Gastroesophageal sphincter (tissue), 4 donors: ENCODE results near the gene GC. TPM values are rescaled to one million over a fixed set of nuclear protein-coding genes. Genes with fewer than 3 reads are reported as not detected.

Experiments
- ATAC-seq: fragments of 150-250 bp; one replicate; pipeline ENCODE4 v1.9.1; 2016; ENCODE audit warnings: mild to moderate bottlenecking, moderate library complexity
- H3K27ac ChIP-seq, 4 donors: fragments of 200-600 bp; sonication (generic) in 3 of 4; 1 replicate in 3 of 4; 2 replicates in 1 of 4; pipeline ENCODE4 v1.5.1; 2016 to 2019
- H3K27me3 ChIP-seq: fragments of 200-600 bp; sonication (generic); one replicate; pipeline ENCODE4 v1.5.1; 2019
- H3K36me3 ChIP-seq, 2 donors: fragments of 200-600 bp; sonication (generic); one replicate each; pipeline ENCODE4 v1.5.1; 2019; ENCODE audit warnings: control low read depth in 1 of 2
- H3K4me1 ChIP-seq, 3 donors: fragments of 200-600 bp; sonication (generic); 1 replicate in 2 of 3; 2 replicates in 1 of 3; pipeline ENCODE4 v1.5.1; 2016 to 2019; ENCODE audit warnings: control low read depth in 2 of 3
- H3K4me3 ChIP-seq, 2 donors: fragments of 200-600 bp; sonication (generic); one replicate each; pipeline ENCODE4 v1.5.1; 2019; ENCODE audit warnings: mild to moderate bottlenecking in 1 of 2, moderate library complexity in 1 of 2
- H3K9me3 ChIP-seq, 3 donors: fragments of 200-600 bp; sonication (generic); one replicate each; pipeline ENCODE4 v1.5.1; 2017 to 2019; ENCODE audit warnings: control low read depth in 2 of 3
- EP300 ChIP-seq: sonication (generic); formaldehyde crosslinking; IDR thresholded peaks from one replicate; pipeline ENCODE4 v1.6.1; 2017; ENCODE audit warnings: antibody characterized with exemption, mild to moderate bottlenecking
- POLR2A ChIP-seq, 2 donors: fragments of 450-650 bp; IDR thresholded peaks; one replicate each; pipeline ENCODE4 v1.6.1; 2017; ENCODE audit warnings: antibody characterized with exemption in 2 of 2, mild to moderate bottlenecking in 2 of 2, moderate library complexity in 1 of 2
- POLR2AphosphoS5 ChIP-seq: sonication (generic); formaldehyde crosslinking; IDR thresholded peaks from one replicate; pipeline ENCODE4 v1.6.1; 2017; ENCODE audit warnings: antibody characterized with exemption
- WGBS, 2 donors: methylation state at CpG; one replicate each; pipeline ENCODE4 v1.1.5; 2018; ENCODE audit warnings: low coverage in 1 of 2; 5-methylcytosine and 5-hydroxymethylcytosine counted together
- total RNA-seq, 4 donors: library from RNA; depleted of rRNA; stranded (reverse); fragments of >200 nt; gene quantifications; one replicate each; pipeline ENCODE4 v1.1.0, GENCODE V29; 2016
- TF ChIP-seq, protein P1 (sequence below), 4 experiments: fragments of 200-600 bp in 2 of 4; fragments of 450-650 bp in 2 of 4; sonication (generic) in 1 of 4; IDR thresholded peaks; one replicate each; pipeline ENCODE4 v1.5.1; 2017 to 2019; ENCODE audit warnings: antibody characterized with exemption in 4 of 4, mild to moderate bottlenecking in 2 of 4, moderate library complexity in 2 of 4

The GC gene
- total RNA-seq, 4 donors from 2014 or later, result 0.62 TPM; not detected in 3

- H3K36me3 ChIP-seq, result no peaks in the 10 kb centered on the region
- no peak for ATAC-seq
- H3K27me3 ChIP-seq, result no peaks in the 10 kb centered on the region
- WGBS, 2 donors, result 86 to 90% methylated on average over 3 of the region's 3 CpGs
- TF ChIP-seq POLR2AphosphoS5 (no peak), EP300 (no peak), POLR2A (IDR thresholded peaks at IDR 0.05) (no peak)
- TF ChIP-seq, protein P1, sequence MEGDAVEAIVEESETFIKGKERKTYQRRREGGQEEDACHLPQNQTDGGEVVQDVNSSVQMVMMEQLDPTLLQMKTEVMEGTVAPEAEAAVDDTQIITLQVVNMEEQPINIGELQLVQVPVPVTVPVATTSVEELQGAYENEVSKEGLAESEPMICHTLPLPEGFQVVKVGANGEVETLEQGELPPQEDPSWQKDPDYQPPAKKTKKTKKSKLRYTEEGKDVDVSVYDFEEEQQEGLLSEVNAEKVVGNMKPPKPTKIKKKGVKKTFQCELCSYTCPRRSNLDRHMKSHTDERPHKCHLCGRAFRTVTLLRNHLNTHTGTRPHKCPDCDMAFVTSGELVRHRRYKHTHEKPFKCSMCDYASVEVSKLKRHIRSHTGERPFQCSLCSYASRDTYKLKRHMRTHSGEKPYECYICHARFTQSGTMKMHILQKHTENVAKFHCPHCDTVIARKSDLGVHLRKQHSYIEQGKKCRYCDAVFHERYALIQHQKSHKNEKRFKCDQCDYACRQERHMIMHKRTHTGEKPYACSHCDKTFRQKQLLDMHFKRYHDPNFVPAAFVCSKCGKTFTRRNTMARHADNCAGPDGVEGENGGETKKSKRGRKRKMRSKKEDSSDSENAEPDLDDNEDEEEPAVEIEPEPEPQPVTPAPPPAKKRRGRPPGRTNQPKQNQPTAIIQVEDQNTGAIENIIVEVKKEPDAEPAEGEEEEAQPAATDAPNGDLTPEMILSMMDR (IDR thresholded peaks at IDR 0.05), result no peak
- H3K4me1 ChIP-seq, result no peaks in the 10 kb centered on the region
- H3K9me3 ChIP-seq, result no peaks in the 10 kb centered on the region
- H3K4me3 ChIP-seq, result no peak overlapping the region
- no peak overlapping the region for H3K27ac ChIP-seq
Observed at GRCh38 chr4:71769434-71769833, 14.4 kb downstream of the GC start.

- Histone ChIP-seq H3K27ac (no peak overlapping the region), H3K9me3 (no peaks in the 10 kb centered on the region), H3K4me1 (no peaks in the 10 kb centered on the region), H3K4me3 (no peak overlapping the region), H3K27me3 (no peaks in the 10 kb centered on the region), H3K36me3 (no peaks in the 10 kb centered on the region)
- TF ChIP-seq POLR2AphosphoS5 (no peak), POLR2A (IDR thresholded peaks at IDR 0.05) (no peak), EP300 (no peak)
- TF ChIP-seq, protein P1 (IDR thresholded peaks at IDR 0.05), result no peak
- ATAC-seq, result no peak
- 75% methylated on average over 3 to 6 of the region's 7 CpGs for WGBS, 2 donors
Observed at GRCh38 chr4:71768123-71768522, 15.8 kb downstream of the GC start.

DNA sequence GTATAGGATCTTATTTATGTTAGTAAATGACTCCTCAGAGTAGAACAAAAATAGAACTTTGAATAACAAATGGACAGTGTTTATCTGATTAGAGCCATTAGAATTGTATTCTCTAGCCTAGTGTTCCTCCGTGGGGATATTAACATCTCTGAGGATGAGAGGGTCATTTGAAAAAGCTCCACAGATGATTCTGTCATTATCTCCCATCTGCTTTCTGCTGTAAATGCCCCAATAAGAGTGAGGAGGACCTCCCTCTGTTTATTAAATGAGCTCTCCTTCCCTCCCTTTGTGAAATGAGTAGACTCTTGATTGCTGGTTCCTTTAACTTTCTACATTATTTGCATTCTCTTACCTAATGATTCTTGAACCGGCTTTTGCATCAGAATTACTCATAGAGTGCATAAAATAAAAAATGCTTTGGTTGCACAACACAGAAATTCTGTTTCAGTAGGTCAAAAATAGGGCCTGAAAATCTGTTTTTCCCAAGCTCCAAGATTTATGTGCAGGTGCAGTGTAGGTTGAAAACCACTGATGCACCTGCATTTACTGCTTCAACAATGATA, 18.0 kb downstream of the GC start:
- TF ChIP-seq POLR2AphosphoS5 (no peak), POLR2A (IDR thresholded peaks at IDR 0.05) (no peak), EP300 (no peak)
- TF ChIP-seq, protein P1 (IDR thresholded peaks at IDR 0.05), result no peak

GRCh38 chr4:71765350-71765749, 18.5 kb downstream of the GC start:
- no peak for TF ChIP-seq EP300
- no peak for TF ChIP-seq POLR2AphosphoS5
- TF ChIP-seq, protein P1 (IDR thresholded peaks at IDR 0.05), result no peak
- TF ChIP-seq POLR2A (IDR thresholded peaks at IDR 0.05), result no peak
- no peaks in the 10 kb centered on the region for H3K36me3 ChIP-seq
- 20 to 59% methylated on average over 3 to 4 of the region's 4 CpGs for WGBS, 2 donors

More for the DNA sequence above, 18.0 kb downstream of the GC start:
- Histone ChIP-seq H3K9me3 (no peaks in the 10 kb centered on the region), H3K4me3 (no peak overlapping the region), H3K36me3 (no peaks in the 10 kb centered on the region), H3K4me1 (no peaks in the 10 kb centered on the region), H3K27ac (no peak overlapping the region), H3K27me3 (no peaks in the 10 kb centered on the region)
- ATAC-seq, result no peak
- 4 to 44% methylated on average over 2 of the region's 2 CpGs for WGBS, 2 donors

DNA sequence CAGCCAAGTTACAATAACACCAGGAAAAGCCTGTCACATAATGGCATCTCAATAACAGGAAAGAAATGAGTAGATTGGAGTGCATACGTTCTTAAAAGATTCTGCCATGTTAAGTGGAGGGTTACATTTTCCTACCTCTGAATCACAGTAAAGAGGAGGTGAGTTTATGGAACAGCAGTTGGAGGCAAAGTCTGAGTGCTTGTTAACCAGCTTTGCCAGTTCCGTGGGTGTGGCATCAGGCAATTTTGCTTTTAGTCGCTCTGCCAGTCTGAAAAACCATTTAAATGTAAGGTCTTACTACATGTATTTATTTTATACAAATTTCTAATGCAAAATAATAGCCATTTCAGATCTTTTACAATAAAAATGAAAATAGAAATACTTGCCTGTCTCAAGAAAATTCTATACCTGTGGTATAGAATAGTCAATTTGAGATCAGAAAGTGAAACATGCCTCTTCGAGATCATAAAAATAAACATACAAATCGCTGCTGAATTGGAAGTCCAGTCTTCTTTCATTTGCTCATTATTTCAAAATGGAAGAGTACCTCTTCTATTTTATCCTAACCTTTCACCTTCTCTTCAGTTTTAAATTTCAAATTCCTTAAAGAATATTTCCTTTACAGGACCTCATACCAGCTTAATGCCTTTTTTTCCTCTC, 31.4 kb downstream of the GC start:
- WGBS, 2 donors, result 75 to 78% methylated on average over 5 of the region's 5 CpGs
- no peak for TF ChIP-seq POLR2A (IDR thresholded peaks at IDR 0.05)
- no peak for TF ChIP-seq EP300
- TF ChIP-seq POLR2AphosphoS5, result no peak
- TF ChIP-seq, protein P1 (IDR thresholded peaks at IDR 0.05), result no peak

More at GRCh38 chr4:71765350-71765749, 18.5 kb downstream of the GC start:
- ATAC-seq, result no peak
- no peaks in the 10 kb centered on the region for H3K27me3 ChIP-seq
- H3K4me1 ChIP-seq, result no peaks in the 10 kb centered on the region
- no peak overlapping the region for H3K4me3 ChIP-seq
- H3K9me3 ChIP-seq, result no peaks in the 10 kb centered on the region
- no peak overlapping the region for H3K27ac ChIP-seq

More for the DNA sequence above, 31.4 kb downstream of the GC start:
- Histone ChIP-seq H3K36me3 (no peaks in the 10 kb centered on the region), H3K9me3 (no peaks in the 10 kb centered on the region), H3K4me1 (no peaks in the 10 kb centered on the region), H3K27ac (no peak overlapping the region), H3K27me3 (no peaks in the 10 kb centered on the region), H3K4me3 (no peak overlapping the region)
- ATAC-seq, result no peak
